ENCODE data around the gene SLC2A4. TPM values are rescaled to one million over a fixed set of nuclear protein-coding genes. Genes with fewer than 3 reads are reported as not detected.

Gene SLC2A4
- total RNA-seq, 1 donor from 2014 or later = 0.38 TPM

DNA sequence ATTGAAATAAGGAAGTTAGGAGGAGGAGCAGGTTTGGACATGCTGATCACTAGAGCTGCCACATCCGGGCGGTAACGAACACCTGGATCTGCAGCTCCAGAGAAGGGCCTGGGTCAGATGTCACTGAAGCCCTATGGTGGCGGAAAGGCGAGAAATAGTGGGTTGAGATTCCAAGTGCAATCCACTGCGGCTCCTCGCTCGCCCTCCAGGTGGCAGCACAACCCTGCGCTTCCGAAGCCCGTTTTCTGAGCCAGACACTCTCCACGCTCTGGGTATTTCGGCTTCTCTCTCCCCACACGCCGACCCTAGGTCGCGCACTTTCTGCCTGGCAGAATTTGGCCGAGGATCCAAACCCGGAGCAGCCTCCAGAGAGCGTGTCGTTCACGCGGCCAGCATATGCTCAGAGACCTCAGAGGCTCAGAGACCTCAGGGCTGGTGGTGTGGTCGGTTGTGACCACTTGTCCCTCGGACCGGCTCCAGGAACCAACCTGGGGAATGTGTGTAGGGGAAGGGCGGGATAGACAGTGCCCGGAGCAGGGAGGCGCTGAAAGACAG, 922 bp upstream of the SLC2A4 start:
- Histone ChIP-seq H3K36me3 (ENCODE audit: control insufficient read depth, insufficient read depth, low read length) (no peaks in the 10 kb centered on the region), H3K4me3 (ENCODE audit: low read depth, low read length) (no peak overlapping the region), H3K27me3 (ENCODE audit: control insufficient read depth, insufficient read depth, low read length) (peaks cover 34% of the 10 kb centered on the region)
- TF ChIP-seq, protein P1, sequence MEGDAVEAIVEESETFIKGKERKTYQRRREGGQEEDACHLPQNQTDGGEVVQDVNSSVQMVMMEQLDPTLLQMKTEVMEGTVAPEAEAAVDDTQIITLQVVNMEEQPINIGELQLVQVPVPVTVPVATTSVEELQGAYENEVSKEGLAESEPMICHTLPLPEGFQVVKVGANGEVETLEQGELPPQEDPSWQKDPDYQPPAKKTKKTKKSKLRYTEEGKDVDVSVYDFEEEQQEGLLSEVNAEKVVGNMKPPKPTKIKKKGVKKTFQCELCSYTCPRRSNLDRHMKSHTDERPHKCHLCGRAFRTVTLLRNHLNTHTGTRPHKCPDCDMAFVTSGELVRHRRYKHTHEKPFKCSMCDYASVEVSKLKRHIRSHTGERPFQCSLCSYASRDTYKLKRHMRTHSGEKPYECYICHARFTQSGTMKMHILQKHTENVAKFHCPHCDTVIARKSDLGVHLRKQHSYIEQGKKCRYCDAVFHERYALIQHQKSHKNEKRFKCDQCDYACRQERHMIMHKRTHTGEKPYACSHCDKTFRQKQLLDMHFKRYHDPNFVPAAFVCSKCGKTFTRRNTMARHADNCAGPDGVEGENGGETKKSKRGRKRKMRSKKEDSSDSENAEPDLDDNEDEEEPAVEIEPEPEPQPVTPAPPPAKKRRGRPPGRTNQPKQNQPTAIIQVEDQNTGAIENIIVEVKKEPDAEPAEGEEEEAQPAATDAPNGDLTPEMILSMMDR (IDR thresholded peaks at IDR 0.05; ENCODE audit: insufficient read depth, low read length, poor library complexity, severe bottlenecking) = peak; percentile 93
- DNase-seq (ENCODE audit: low read depth) = no peak

DNA sequence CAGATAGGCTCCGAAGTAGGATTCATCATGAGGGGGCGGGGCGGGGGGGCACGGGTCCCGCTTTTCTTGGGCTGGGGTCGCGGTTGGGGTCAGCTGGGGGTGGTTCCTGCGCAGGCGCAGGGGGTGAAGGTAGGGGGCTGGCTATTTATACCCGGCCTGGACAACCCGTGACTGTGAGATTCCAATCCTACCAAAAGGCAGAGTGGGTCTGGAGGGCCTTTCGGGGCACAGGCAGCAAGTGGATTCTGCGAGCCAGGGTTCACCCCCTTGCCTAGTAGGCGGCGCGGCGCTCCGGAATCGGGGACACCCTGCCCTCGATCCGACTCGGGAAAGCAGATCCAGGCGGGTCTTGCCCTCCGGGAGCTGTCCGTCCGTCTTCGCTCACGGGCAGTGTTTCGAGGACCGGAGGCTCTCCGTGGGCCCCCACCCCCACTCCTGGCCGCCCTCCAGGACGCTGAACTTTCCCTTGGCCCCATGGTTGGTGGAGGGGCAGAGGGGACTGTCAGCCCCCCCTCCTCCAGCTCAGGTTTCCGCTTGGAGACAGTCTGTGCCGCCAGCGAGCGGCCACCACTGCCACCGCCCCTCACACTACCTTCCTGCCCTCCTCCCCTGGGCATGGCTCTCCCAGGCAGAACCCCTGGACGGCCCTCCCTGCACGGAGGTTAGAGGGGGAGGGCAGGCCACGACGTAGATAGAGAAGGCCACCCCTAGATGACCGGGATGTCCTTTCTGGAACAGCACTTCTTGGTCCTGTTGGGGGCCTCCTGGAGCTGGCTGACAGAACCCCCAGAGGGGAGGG, 634 bp downstream of the SLC2A4 start:
- Histone ChIP-seq H3K36me3 (ENCODE audit: control insufficient read depth, insufficient read depth, low read length) (no peaks in the 10 kb centered on the region), H3K4me3 (ENCODE audit: low read depth, low read length) (peak overlapping the region; percentile 31), H3K27me3 (ENCODE audit: control insufficient read depth, insufficient read depth, low read length) (peaks cover 47% of the 10 kb centered on the region)
- TF ChIP-seq, protein P1 (IDR thresholded peaks at IDR 0.05; ENCODE audit: insufficient read depth, low read length, poor library complexity, severe bottlenecking) = no peak
- DNase-seq (ENCODE audit: low read depth) = no peak

DNA sequence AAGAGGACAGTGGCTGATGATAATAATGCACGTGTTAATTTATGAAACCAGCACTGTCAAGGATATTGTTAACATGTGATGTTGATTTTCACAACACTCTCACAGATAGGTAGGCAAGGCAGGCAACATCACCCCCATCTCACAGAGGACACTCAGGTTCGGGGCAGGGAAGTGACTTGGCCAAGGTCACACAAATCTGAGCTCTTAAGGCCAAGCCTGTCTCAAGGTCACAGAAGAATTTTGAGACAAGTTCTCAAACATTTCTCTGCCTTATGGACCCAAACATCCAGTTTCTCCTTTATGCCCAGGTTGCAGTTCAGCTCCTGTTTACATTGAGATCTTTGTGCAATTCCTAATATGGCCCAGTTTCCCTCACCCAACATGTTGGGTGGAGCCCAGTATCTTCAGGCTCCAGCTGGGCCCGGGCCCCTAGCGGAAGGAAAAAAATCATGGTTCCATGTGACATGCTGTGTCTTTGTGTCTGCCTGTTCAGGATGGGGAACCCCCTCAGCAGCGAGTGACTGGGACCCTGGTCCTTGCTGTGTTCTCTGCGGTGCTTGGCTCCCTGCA, 1.3 kb downstream of the SLC2A4 start:
- peaks cover 50% of the 10 kb centered on the region for H3K27me3 ChIP-seq (ENCODE audit: control insufficient read depth, insufficient read depth, low read length)
- TF ChIP-seq, protein P1 (IDR thresholded peaks at IDR 0.05; ENCODE audit: insufficient read depth, low read length, poor library complexity, severe bottlenecking) = no peak
- H3K4me3 ChIP-seq (ENCODE audit: low read depth, low read length) = no peak overlapping the region
- H3K36me3 ChIP-seq (ENCODE audit: control insufficient read depth, insufficient read depth, low read length) = no peaks in the 10 kb centered on the region
- DNase-seq (ENCODE audit: low read depth) = no peak

DNA sequence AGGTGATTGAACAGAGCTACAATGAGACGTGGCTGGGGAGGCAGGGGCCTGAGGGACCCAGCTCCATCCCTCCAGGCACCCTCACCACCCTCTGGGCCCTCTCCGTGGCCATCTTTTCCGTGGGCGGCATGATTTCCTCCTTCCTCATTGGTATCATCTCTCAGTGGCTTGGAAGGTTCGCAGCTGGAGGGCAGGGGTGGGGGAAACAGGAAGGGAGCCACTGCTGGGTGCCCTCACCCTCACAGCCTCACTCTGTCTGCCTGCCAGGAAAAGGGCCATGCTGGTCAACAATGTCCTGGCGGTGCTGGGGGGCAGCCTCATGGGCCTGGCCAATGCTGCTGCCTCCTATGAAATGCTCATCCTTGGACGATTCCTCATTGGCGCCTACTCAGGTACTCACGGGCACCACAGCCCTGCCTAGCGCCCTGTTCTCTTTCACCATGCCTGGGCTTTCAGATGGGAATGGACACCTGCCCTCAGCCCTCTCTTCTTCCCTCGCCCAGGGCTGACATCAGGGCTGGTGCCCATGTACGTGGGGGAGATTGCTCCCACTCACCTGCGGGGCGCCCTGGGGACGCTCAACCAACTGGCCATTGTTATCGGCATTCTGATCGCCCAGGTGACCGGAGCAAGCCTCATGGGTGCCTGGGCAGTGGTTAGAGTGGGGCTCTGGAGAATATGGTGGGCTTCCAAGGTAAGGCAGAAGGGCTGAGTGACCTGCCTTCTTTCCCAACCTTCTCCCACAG, 2.1 kb downstream of the SLC2A4 start:
- DNase-seq (ENCODE audit: low read depth) = no peak
- no peaks in the 10 kb centered on the region for H3K36me3 ChIP-seq (ENCODE audit: control insufficient read depth, insufficient read depth, low read length)
- no peak overlapping the region for H3K4me3 ChIP-seq (ENCODE audit: low read depth, low read length)
- TF ChIP-seq, protein P1 (IDR thresholded peaks at IDR 0.05; ENCODE audit: insufficient read depth, low read length, poor library complexity, severe bottlenecking) = no peak
- H3K27me3 ChIP-seq (ENCODE audit: control insufficient read depth, insufficient read depth, low read length) = peaks cover 56% of the 10 kb centered on the region

DNA sequence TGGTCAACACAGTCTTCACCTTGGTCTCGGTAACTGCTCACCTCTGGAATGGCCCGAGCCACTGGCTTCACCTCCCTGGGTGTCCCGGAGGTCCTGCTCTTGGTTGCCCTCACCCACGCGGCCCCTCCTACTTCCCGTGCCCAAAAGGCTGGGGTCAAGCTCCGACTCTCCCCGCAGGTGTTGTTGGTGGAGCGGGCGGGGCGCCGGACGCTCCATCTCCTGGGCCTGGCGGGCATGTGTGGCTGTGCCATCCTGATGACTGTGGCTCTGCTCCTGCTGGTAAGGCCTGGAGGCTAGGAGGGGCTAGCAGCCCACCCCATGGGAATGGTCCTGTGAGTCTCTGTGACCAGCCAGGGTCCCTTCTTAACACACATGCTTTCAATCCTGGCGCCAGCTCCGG, 3.4 kb downstream of the SLC2A4 start:
- Histone ChIP-seq H3K36me3 (ENCODE audit: control insufficient read depth, insufficient read depth, low read length) (no peaks in the 10 kb centered on the region), H3K4me3 (ENCODE audit: low read depth, low read length) (no peak overlapping the region), H3K27me3 (ENCODE audit: control insufficient read depth, insufficient read depth, low read length) (peaks cover 63% of the 10 kb centered on the region)
- DNase-seq (ENCODE audit: low read depth) = no peak
- TF ChIP-seq, protein P1 (IDR thresholded peaks at IDR 0.05; ENCODE audit: insufficient read depth, low read length, poor library complexity, severe bottlenecking) = no peak

Measured in kidney epithelial cell (primary cell).